ENCODE results near the gene NAA60. TPM values are rescaled to one million over a fixed set of nuclear protein-coding genes. Genes with fewer than 3 reads are reported as not detected.

NAA60 gene
- polyA plus RNA-seq, 1 donor from 2014 or later = 32.0 TPM

GRCh38 chr16:3518292-3518985 is 75.0 kb downstream of the NAA60 start:
- no peak overlapping the region for H3K4me2 ChIP-seq (ENCODE audit: low read length)
- no peak overlapping the region for H3K9ac ChIP-seq (ENCODE audit: low read length)
- H3K9me3 ChIP-seq (ENCODE audit: low read length) = no peaks in the 10 kb centered on the region
- H3K9me2 ChIP-seq (ENCODE audit: insufficient read depth, low read length) = no peaks in the 10 kb centered on the region
- no peak for TF ChIP-seq POLR2AphosphoS5 (IDR thresholded peaks at IDR 0.05)
- TF ChIP-seq TAF1 (IDR thresholded peaks at IDR 0.05; ENCODE audit: low read depth) = no peak
- no peak for TF ChIP-seq CTCF (IDR thresholded peaks at IDR 0.05; ENCODE audit: poor library complexity, severe bottlenecking)
- no peak for TF ChIP-seq SMC3 (conservative IDR thresholded peaks at IDR 0.05; ENCODE audit: poor library complexity)
- no peak for TF ChIP-seq REST (IDR thresholded peaks at IDR 0.05; ENCODE audit: borderline replicate concordance)
- no peak for TF ChIP-seq MXI1 (conservative IDR thresholded peaks at IDR 0.05; ENCODE audit: poor library complexity, severe bottlenecking)
- TF ChIP-seq EZH2 (IDR thresholded peaks at IDR 0.05; ENCODE audit: borderline replicate concordance, insufficient read depth, low read length, poor library complexity, severe bottlenecking) = no peak
- no peak for TF ChIP-seq RAD21 (conservative IDR thresholded peaks at IDR 0.05)
- no peak for TF ChIP-seq EP300 (conservative IDR thresholded peaks at IDR 0.05; ENCODE audit: poor library complexity, severe bottlenecking)
- peaks cover 5% of the 10 kb centered on the region for H3K36me3 ChIP-seq (ENCODE audit: insufficient read depth, low read length)
- H3K27ac ChIP-seq (ENCODE audit: low read length) = no peak overlapping the region
- no peak overlapping the region for H2AFZ ChIP-seq (ENCODE audit: low read depth, low read length)
- no peaks in the 10 kb centered on the region for H3K27me3 ChIP-seq (ENCODE audit: insufficient read depth, low read depth, low read length)
- H4K20me1 ChIP-seq (ENCODE audit: insufficient read depth) = no peaks in the 10 kb centered on the region
- H3K4me3 ChIP-seq (ENCODE audit: low read length) = no peak overlapping the region
- no peaks in the 10 kb centered on the region for H3K79me2 ChIP-seq (replicated peaks; ENCODE audit: insufficient read depth, low read length)
- H3F3A ChIP-seq (ENCODE audit: insufficient read depth, low read length, poor library complexity, severe bottlenecking) = no peaks in the 10 kb centered on the region

- Histone ChIP-seq H3K4me3 (ENCODE audit: low read length) (no peak overlapping the region), H3K27me3 (ENCODE audit: insufficient read depth, low read depth, low read length) (no peaks in the 10 kb centered on the region), H3F3A (ENCODE audit: insufficient read depth, low read length, poor library complexity, severe bottlenecking) (no peaks in the 10 kb centered on the region), H3K36me3 (ENCODE audit: insufficient read depth, low read length) (peaks cover 6% of the 10 kb centered on the region), H3K9ac (ENCODE audit: low read length) (no peak overlapping the region), H3K4me2 (ENCODE audit: low read length) (no peak overlapping the region), H3K79me2 (replicated peaks; ENCODE audit: insufficient read depth, low read length) (no peaks in the 10 kb centered on the region), H4K20me1 (ENCODE audit: insufficient read depth) (no peaks in the 10 kb centered on the region), H3K9me3 (ENCODE audit: low read length) (no peaks in the 10 kb centered on the region), H3K27ac (ENCODE audit: low read length) (no peak overlapping the region), H2AFZ (ENCODE audit: low read depth, low read length) (no peak overlapping the region), H3K9me2 (ENCODE audit: insufficient read depth, low read length) (no peaks in the 10 kb centered on the region)
- TF ChIP-seq RAD21 (conservative IDR thresholded peaks at IDR 0.05) (no peak), MXI1 (conservative IDR thresholded peaks at IDR 0.05; ENCODE audit: poor library complexity, severe bottlenecking) (no peak), TAF1 (IDR thresholded peaks at IDR 0.05; ENCODE audit: low read depth) (no peak), REST (IDR thresholded peaks at IDR 0.05; ENCODE audit: borderline replicate concordance) (no peak)
These were observed 75.5 kb downstream of the NAA60 start for GRCh38 chr16:3518986-3519348.

Measured in neural cell (in vitro differentiated cells).